GM12801 (cell line): ENCODE data around the gene C12orf50.

Experiments
- CTCF ChIP-seq: IDR thresholded peaks from one replicate; pipeline ENCODE4 v1.5.1; 2011; ENCODE audit warnings: control low read depth; ENCODE audit not compliant: insufficient read length; ENCODE audit errors: extremely low read depth

The C12orf50 gene

GRCh38 chr12:87985069-87985675 lies 44.0 kb downstream of the C12orf50 start:
- TF ChIP-seq CTCF = no peak

GRCh38 chr12:87982208-87982607 lies 47.0 kb downstream of the C12orf50 start:
- TF ChIP-seq CTCF = no peak

- no peak for TF ChIP-seq CTCF
Observed at GRCh38 chr12:87981495-87981894, 47.7 kb downstream of the C12orf50 start.

- TF ChIP-seq CTCF = no peak
Observed at GRCh38 chr12:87975879-87976278, 53.3 kb downstream of the C12orf50 start.

GRCh38 chr12:87967871-87968270 lies 61.3 kb downstream of the C12orf50 start:
- no peak for TF ChIP-seq CTCF

- no peak for TF ChIP-seq CTCF
Observed at GRCh38 chr12:87960566-87960965, 68.6 kb downstream of the C12orf50 start.

- no peak for TF ChIP-seq CTCF
Observed at GRCh38 chr12:87953256-87953860, 75.8 kb downstream of the C12orf50 start.
